ENCODE data around the gene ENPP3. TPM values are rescaled to one million over a fixed set of nuclear protein-coding genes. Genes with fewer than 3 reads are reported as not detected.
"Not testable (repeated sequence)": the region's sequence is repeated elsewhere in the genome, so short reads cannot be mapped to it uniquely, and the experiment has no call there.

Gene ENPP3
- total RNA-seq, 1 donor from 2014 or later = 1.9 TPM

DNA sequence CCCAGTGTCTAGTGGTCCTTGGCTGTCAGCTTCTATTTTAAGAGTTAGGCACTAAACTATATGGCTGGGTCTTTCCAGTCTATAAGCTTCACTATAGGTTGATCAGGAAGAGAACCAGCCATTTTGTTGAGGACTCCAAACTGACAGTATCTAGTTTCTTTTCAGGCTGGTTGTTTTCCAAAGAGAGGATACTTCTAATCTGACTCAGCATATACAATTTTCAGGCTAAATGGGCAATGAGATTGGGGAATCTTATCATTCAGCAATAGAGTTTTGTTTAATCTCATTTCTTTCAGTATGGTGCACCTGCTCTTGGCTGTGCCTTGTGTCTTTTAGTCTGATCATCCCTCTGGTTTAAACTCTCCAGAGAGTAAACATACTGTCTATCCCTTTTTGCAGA, 94.1 kb downstream of the ENPP3 start:
- no peak for ATAC-seq
- DNase-seq (ENCODE audit: low spot score) = no peak

DNA sequence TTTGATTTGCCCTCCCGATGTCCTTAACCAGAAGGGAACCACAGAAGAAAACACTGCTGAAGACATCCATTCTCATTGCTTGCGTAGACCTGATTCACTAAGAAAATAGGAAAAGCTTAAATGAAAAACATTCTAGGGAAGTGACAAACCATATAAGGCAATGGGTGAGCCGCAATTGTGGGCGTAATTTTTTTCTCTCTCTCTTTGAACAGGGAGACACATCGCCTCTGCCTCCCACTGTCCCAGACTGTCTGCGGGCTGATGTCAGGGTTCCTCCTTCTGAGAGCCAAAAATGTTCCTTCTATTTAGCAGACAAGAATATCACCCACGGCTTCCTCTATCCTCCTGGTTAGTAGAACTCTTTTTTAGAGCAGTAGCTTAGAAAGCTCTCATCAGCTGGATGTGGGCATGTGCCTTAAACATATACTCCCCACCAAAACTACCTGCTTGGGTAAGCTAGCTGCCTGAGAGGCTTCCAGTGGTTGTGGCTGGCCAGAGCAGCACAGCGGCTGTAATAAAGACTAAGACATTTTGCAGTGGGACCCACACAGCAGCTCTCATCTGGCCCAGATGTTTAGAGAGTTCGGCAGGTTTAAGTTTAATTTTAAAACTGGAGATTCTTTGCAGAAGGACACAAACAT, 96.4 kb downstream of the ENPP3 start:
- ATAC-seq (no peak), DNase-seq (ENCODE audit: low spot score) (no peak)

- ATAC-seq = no peak
Observed at GRCh38 chr6:131736003-131736596, 99.0 kb downstream of the ENPP3 start.

GRCh38 chr6:131736811-131737210, 99.7 kb downstream of the ENPP3 start:
- DNase-seq (ENCODE audit: low spot score) (no peak), ATAC-seq (no peak)

More at GRCh38 chr6:131736003-131736596, 99.0 kb downstream of the ENPP3 start:
- DNase-seq (ENCODE audit: low spot score) = no peak

GRCh38 chr6:131739136-131739535, 102.0 kb downstream of the ENPP3 start:
- no peak for ATAC-seq
- no peak for DNase-seq (ENCODE audit: low spot score)

- ATAC-seq (no peak), DNase-seq (ENCODE audit: low spot score) (no peak)
Observed at GRCh38 chr6:131740161-131740560, 103.1 kb downstream of the ENPP3 start.

DNA sequence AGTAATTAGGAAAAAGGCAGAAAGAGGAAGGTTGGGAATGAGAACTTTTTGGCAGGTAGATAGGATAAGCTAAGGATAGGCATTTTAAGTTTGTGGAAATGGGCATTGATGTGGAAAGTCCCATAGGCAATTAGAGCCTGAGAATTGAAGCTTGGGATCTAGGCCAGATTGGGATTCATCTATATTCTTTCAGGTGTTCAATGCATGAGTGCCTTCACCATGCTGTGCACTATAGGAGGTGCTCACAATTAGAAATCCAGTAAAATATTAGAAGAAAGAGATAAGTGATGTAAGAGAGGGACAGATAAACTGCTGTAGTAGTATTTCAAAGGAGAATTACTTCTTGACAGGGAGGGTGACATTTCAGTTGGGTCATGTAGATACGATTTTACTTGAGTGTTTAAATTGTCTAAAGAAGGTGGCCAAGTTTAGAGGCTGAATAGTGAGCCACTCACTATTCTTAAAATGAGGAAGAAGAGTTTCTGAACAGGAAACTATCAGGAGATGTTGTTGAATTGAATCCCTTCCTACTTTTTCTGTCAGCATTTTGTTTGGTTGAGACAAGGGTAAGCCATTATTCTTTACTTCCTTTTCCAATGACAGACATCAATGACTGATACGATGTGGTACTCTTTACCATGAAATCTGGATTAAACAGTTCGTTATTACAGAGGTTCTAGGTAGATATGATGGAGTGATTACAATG, 104.7 kb downstream of the ENPP3 start:
- ATAC-seq = no peak
- no peak for DNase-seq (ENCODE audit: low spot score)

- ATAC-seq (peak; percentile 49), DNase-seq (ENCODE audit: low spot score) (no peak)
Observed at GRCh38 chr6:131744432-131745287, 107.6 kb downstream of the ENPP3 start.

DNA sequence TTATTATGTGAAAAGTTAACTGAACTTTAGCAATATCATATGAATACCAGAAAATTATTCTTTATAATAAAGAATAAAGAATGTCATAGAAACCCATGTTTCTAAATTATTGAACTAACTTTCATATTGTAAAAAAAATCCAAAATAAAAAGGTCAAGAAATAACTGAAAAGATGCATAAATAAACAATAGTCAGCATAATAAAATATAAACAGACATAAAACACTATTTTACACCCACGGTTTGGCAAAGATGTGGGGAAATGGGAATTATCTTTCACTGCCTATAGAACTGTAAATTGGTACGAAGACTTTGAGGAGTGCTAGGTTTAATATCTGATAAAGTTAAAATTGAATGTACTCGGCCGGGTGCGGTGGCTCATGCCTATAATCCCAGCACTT, 108.4 kb downstream of the ENPP3 start:
- DNase-seq (ENCODE audit: low spot score) (no peak), ATAC-seq (no peak)

- DNase-seq (ENCODE audit: low spot score) (no peak), ATAC-seq (no peak)
Observed at GRCh38 chr6:131747821-131748353, 110.8 kb downstream of the ENPP3 start.

GRCh38 chr6:131749023-131749422, 111.9 kb downstream of the ENPP3 start:
- no peak for ATAC-seq

GRCh38 chr6:131751012-131751715, 114.1 kb downstream of the ENPP3 start:
- not testable (repeated sequence) for ATAC-seq; DNase-seq (ENCODE audit: low spot score)

More at GRCh38 chr6:131749023-131749422, 111.9 kb downstream of the ENPP3 start:
- DNase-seq (ENCODE audit: low spot score) = no peak

- DNase-seq (ENCODE audit: low spot score) = no peak
- no peak for ATAC-seq
Observed at GRCh38 chr6:131754088-131754487, 117.0 kb downstream of the ENPP3 start.

- ATAC-seq (no peak), DNase-seq (ENCODE audit: low spot score) (no peak)
Observed at GRCh38 chr6:131754715-131755567, 117.8 kb downstream of the ENPP3 start.

DNA sequence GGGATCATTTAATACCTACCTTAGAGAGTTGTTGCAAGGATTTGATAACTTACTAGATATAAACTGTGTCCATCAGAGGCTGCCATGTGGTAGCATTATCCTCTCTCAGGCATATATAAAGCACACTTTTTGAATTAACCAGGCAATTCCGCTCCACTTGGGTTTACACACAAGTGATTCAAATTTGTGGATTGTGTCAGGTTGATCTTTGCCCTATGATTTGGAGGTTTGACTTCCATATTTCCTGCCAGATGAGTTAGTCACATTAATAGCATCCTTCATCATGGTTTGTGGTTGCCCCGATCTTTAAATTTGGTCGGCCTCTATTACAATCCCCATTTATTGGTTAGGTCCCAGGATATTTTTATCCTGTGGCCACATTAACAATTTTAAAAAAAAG, 118.5 kb downstream of the ENPP3 start:
- DNase-seq (ENCODE audit: low spot score) (no peak), ATAC-seq (no peak)

DNA sequence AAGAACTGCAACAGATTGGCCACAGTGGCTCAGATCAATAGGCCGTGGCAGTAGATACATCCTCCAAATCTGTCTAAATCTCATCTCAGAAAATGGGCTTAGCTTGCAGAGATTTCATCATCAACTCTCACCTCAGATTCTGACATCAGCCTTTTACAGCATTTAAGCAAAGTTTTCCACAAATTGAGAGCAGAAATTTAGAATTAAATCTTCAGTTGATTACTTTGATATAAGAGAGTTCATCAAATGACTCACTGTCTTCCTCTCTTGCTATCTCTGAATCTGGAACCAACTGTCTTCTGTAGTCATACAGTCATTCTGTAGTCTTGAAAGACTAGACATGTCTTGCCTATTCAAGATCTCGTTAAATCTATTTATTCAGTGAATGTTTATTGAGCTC, 118.9 kb downstream of the ENPP3 start:
- no peak for ATAC-seq
- no peak for DNase-seq (ENCODE audit: low spot score)

- DNase-seq (ENCODE audit: low spot score) (no peak), ATAC-seq (no peak)
Observed at GRCh38 chr6:131758920-131759319, 121.8 kb downstream of the ENPP3 start.

DNA sequence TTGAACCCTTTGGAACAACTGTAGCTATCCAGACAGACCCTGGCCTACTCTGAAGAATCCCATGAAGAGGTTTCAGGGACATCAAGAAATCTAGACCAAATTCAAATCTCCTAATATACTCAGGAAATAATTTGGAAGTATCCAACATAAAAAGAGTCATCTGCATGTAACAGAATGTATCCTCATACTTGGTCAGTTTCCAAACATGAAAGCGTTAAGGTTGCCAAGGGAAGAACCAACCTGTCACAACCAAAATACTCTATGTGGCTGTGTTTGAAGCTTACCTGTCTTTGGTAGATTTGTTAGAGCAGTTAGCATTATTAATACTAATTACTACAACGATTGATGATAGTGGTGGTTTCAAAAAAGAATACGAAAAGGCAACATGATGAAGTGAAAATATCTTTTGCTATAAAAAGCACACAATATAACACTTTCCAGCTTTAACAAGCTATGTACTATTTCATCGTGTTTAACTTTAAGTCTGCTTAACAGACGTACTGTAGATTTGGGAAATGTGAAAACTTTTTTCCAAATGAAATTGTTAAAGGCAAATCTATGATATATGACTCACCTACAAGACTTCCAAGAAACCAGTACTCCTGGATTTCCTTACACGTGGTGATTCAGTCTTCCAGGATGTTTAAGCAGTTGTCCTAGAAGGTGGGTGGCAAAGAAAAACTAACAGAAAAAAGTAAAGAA, 124.1 kb downstream of the ENPP3 start:
- no peak for DNase-seq (ENCODE audit: low spot score)
- ATAC-seq = no peak

- DNase-seq (ENCODE audit: low spot score) = no peak
- no peak for ATAC-seq
Observed at GRCh38 chr6:131761762-131762067, 124.6 kb downstream of the ENPP3 start.
